LNCAP (cell line): ENCODE data around the gene CAMKMT.

ENCODE experiments used
- CTCF ChIP-seq: fragments of 450-650 bp; IDR thresholded peaks from 2 replicates; pipeline ENCODE4 v1.5.1; 2017; ENCODE audit warnings: mild to moderate bottlenecking

Gene CAMKMT

GRCh38 chr2:44722026-44722625 lies 360.4 kb downstream of the CAMKMT start:
- no peak for TF ChIP-seq CTCF

DNA sequence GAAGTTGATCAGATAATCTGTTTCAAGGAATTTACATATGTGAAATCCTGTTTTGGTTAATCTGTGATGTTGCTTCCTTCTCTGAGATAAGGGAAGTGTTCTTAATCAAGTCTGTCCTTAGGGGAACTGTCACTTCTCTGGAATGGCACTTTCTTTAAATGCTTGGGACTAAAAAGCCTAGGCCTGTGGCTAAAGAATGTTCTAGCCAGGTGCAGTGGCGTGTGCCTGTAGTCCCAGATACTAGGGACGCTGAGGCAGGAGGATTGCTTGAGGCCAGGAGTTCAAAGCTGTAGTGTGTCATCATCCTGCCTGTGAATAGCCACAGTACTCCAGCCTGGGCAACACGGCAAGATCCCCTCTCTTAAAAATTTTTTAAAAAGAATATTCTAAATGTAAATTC lies 362.2 kb downstream of the CAMKMT start:
- TF ChIP-seq CTCF: no peak

GRCh38 chr2:44730593-44730992 lies 368.8 kb downstream of the CAMKMT start:
- TF ChIP-seq CTCF: no peak

DNA sequence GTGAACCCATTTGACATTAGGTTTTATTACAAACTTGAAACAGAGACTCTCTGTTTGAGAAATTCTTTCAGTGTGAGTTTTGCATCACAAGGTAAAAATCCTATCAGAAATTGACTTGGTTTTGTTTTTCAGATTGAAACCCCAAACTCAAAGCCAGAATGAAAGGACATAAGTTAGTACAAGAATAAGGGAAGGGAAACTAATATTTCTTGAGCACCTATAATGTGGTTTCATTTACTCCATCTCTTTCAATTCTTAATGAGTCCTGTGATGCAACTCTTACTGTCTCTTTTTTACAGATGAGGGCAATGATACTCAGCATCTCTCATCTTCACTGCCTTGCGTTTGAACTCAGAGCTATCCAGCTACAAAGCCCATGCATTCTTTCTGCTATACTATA lies 369.8 kb downstream of the CAMKMT start:
- no peak for TF ChIP-seq CTCF

DNA sequence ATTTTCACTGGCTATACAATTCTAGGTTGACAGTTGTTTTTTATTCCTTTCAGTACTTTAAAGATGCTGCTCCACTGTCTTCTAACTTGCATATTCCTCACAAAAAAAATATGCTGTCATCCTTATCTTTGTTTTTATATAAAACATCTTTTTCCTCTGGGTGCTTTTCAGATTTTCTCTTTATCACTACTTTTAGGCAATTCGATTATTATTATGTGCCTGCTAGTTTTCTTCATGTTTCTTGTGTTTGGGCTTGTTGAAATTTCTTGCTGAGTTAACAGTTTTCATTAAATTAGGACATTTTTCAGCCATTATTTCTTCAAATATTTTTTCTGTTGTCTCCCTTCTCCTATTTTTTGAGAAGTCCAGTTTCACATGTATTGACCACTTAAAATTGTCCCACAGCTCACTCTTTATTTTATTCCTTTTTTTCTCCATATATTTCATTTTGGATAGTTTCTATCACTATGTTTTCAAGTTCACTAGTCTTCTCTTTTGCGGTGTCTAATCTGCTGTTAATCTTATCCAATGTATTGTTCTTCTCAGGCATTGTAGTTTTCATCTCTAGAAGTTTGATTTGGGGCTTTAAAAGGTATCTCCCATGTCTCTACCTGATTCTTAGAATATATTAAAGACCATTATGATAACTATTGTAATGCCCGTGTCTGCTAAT lies 374.7 kb downstream of the CAMKMT start:
- TF ChIP-seq CTCF: no peak

DNA sequence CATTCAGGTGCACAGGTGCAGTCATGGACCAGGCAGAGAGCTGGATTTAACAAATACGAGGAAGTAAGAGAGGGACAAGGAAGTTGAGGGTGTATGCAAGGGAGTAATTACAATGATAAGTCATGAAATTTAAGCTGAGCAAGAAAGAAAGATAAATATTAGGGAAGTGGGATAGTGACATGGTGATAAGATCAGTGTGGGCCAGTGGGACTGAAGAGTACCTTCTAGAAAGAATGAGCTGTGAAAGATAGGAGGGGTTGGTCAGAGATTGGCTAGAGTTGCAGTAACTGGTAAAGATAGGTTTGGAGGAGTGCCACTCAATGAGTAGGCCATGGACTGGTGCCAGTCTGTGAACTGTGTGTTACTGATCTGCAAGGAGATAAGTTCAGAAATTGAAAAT lies 378.9 kb downstream of the CAMKMT start:
- TF ChIP-seq CTCF: no peak

GRCh38 chr2:44741507-44741906 lies 379.8 kb downstream of the CAMKMT start:
- TF ChIP-seq CTCF: no peak
